Daoy (cell line): ENCODE data around the gene C5orf34. TPM values are rescaled to one million over a fixed set of nuclear protein-coding genes. Genes with fewer than 3 reads are reported as not detected.
"Not testable (repeated sequence)": the region's sequence is repeated elsewhere in the genome, so short reads cannot be mapped to it uniquely, and the experiment has no call there.

Experiments used
- DNase-seq: peaks from one replicate; pipeline ENCODE4 v3.0.0-alpha.2; 2015; ENCODE audit warnings: low read depth
- total RNA-seq: library from RNA; depleted of rRNA; stranded (reverse); fragments of >200 nt; shearing (Covaris generic); gene quantifications from 2 replicates; pipeline ENCODE4 v1.2.3, GENCODE V29; 2014; rRNA removed

Gene C5orf34
- 15.6 and 17.2 TPM in 2 replicates for total RNA-seq

DNA sequence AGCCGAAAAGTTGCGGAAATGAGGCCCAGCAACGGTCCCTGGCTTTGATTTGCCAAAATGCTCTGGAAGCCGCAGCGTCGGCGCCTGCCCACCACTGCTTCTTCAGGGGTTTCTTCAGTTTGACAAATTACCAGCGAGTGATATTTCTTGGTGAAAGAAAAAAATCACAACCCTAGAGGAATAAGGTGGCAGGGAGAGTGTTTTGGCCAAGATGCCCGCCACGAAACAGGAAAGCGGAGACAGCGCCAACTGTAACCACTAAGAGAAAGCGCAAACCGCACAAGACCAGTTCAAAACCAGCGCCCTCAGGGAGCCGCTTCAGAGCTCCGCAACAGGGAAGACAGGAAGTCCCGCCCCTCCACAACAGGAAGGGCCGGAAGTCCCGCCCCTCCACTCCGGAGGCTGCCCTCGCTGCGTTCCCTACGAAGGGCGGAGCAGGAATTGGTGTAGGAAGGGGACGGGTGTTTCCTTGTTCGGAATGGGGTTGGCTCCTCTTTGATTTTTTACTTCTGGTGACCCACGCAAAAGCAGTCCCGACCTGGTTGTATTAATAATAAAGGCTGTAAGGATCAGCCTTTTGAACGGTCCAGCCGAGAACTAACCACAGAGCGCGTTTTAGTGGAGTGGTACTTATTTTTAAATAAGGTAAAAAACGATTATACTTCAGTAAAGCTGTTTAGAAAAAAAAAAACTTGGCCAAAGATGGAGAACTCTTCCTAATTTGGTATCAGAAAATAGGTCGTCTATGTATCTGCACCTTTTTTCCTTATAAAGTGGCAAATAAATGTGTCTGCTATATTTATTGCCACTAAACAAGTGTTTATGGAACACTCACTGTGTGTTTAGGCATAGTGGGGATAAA is at the start of gene C5orf34:
Gene C5orf34, minus strand, starts transcription at position 333 of the 862 bp plus-strand sequence. CDS start 5,809 bp downstream, outside the sequence.
- DNase-seq: peak; percentile 96

GRCh38 chr5:43564289-43564850 is 49.4 kb upstream of the C5orf34 start:
- DNase-seq: no peak

DNA sequence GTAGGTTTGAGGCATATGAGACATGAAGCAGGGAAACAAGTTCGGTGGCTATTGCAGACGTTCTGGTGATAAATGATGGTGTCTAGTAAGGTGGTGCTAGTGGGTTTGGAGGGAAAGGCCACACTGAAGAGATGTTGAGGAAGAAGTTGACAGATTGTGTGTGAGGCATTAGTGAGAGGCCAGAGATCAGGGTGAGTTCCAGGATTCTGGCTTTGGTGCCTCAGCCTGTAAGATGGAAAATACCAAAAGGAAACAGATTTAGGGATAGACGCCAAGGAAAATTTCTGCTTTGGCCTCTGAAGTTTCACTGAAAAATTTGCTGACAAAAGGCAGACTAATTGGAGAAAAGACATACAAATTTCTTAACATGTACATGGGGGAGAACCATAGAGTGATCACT is 48.4 kb upstream of the C5orf34 start:
- no peak for DNase-seq

DNA sequence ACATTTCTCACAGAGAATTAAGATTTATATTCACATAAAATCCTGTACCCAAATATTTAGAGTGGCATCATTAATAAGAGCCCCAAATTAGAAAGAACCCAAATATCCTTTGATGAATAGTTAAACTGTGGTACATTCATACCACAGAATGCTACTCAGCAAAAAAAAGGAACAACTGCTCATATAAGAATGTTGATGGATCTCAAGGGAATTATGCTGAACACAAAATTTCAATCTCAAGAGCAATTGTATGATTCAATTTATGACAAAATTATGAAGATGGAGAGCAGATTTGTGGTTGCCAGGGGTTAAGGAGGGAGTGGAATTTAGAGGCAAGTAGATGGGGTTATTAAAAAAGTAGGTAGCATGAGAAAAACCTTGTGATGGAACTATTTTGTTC is 46.4 kb upstream of the C5orf34 start:
- DNase-seq: no peak

DNA sequence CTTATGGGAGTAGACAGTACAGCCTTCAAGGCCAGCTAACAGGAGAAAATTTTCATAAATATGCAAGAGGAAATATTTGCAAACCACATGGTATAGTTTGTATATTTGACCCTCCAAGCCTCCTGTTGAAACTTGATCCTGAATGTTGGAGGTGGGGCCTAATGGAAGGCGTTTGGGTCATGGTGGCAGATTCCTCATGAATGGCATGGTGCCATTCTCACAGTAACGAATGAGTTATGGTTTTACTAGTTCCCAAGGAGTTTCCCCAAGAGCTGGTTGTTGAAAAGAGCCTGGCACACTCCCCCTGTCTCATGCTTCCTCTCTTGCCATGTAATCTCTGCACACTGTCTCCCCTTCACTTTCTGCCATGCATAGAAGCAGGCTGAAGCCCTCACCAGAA is 45.2 kb upstream of the C5orf34 start:
- peak; percentile 17 for DNase-seq

DNA sequence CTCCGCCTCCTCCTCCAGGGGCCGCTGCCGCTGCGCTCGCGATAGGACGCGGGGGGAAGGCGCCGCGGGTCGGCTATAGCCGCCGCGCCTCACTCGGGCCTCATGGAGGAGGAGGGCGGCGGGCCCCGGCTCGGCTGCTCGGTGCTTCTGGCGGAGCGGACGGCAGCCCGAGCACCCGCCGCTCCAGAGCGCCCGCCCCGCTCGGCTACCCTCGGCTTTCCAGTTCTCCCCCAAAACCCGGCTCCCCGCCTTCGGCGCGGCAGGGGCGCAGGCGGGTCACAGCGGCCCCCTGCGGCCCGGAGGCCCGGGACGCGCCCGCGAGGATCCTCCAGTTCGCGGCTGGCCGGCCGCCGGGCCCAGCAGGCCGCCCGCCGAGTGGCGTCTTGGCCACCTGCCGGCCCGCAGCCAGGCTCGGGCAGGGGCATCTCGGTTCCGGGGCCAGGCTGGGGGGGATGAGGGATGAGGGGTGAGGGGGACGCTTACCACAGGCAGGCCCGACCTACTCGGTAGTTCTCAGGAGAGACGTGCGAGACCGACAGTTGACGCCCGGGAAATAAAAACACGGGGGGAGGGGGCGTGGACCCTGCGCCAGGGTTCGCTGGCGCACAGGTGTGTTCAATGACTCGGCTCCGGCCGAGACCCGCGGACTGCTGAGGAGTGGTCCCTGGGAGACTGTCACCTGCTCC is 42.1 kb upstream of the C5orf34 start, which contains the start of gene PAIP1:
Gene PAIP1, minus strand, starts transcription at position 221 of the 686 bp plus-strand sequence. CDS start 231 bp downstream, outside the sequence.
- peak; percentile 89 for DNase-seq

DNA sequence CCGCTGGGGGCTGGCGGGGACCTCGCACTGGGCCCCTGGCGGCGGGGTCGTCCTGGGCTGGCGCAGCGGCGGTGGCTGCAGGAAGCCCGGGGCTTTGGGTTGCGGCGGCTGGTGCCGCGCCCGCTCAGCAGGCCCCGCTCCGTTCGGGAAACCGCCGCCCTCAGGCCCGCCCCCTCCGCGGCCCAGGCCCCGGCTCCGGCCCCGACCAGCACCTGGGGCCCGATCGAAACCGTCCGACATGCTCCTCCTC is 41.6 kb upstream of the C5orf34 start:
- not testable (repeated sequence) for DNase-seq

DNA sequence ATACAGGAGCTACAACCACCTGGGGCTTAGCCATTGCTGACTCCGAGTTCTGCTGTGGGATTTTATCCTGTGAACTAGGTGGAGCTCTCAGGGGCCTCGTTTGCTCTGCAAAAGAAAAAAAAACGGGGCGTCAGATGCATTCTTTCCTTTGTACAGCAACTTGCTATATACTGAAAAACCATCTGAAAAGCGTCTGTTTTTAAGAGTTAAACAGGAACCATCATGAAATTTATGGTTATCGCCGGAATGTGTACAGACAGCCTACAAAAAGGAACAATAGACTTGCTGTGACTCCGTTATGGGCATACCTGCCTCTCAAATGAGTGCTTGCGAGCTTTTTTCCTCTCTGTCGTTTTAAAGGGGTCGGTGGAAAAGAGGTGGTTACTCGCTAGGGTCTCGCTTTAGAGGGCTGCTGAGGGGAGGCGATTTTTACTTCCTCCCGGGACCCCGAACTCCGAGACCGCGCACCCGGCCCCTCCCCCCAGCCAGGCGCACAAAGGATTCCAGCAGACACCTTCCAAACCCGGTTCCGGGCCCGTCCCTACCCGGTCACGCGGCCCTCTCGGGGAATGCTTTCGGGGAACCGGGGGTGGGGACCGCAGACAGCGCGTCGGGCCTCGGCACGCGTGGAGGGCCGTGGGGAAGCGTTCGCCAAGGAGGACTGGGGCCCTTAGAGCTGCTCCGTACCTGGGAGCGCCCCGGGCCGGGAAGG is 41.1 kb upstream of the C5orf34 start:
- DNase-seq: peak; percentile 56

- no peak for DNase-seq
Measured at GRCh38 chr5:43554497-43554896, 39.5 kb upstream of the C5orf34 start.

DNA sequence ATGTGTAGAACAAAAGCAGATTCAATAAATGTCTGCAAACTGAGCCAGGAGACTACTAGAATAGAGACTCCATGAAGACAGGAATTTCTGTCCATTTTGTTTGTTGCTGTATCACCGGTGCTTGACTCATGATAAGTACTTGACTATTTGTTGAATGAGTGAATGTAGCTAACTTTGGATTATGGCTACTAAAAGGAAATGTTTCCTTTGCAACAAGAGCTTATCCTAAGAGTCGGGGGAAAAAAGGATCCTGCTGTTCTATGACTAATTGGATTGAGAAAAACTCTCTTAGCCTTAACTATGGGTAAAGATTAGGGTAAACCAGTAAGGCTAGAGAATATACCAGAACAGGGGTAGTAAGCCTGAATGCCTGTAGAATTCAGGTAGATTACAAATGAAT is 38.4 kb upstream of the C5orf34 start:
- DNase-seq: no peak

GRCh38 chr5:43551731-43552130 is 36.8 kb upstream of the C5orf34 start:
- no peak for DNase-seq

GRCh38 chr5:43549272-43549671 is 34.3 kb upstream of the C5orf34 start:
- DNase-seq: not testable (repeated sequence)

DNA sequence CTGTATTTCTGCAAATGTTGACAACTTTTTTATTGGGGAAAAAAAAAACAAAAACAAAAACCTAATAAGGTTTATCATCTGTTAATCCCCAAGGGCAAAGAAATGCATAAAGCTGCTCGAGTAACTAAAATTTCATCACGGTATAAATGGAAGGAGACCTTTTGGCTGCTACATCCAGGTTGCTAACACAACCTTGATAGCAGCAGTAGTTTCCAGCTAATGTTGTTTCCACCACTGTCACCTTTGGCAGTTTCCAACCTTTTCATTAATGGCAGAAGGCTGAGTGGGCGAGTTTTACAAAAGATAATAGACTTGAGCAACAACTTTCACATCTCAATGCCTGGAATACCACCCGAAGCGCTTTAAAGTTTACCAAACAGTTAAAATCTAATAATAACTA is 33.4 kb upstream of the C5orf34 start:
- no peak for DNase-seq

GRCh38 chr5:43547532-43547931 is 32.6 kb upstream of the C5orf34 start:
- no peak for DNase-seq

DNA sequence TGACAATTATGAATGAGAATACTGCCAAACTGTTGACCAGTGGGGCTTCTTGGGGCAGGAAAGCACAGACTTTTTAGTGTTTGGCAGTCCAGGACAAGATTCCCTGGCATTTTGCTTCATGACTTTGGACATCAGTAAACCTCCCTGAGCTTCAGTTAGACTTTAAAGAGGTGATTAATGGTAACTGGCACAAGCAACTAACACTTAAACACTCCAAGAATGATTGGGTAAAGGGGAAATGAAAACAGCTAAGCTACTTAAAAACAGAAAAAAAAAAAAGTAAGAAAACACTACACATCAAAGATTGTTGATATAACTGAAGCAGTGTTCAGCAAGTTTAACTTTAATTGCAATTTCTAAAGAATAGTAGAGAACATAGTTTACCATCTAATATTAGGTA is 28.5 kb upstream of the C5orf34 start:
- DNase-seq: no peak

DNA sequence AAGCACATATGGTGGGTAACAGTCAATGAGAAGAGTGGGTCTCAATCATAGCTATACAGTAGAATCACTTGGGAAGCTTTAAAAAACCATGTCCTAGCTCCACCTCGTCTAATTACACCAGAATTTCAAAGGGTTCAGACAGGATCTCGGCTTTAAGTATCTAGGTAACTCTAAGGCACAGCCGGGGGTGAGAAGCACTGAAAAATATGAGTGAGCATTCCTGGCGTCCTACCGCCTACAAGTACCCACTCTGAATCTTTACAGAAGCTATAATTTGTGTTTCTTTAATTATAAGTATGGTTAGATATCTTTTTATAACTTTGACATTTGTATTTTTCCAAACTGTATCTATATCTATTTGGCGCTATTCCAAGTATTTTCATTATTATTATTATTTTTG is 25.8 kb upstream of the C5orf34 start:
- DNase-seq: no peak

GRCh38 chr5:43536972-43537371 is 22.0 kb upstream of the C5orf34 start:
- DNase-seq: no peak

GRCh38 chr5:43533646-43534045 is 18.7 kb upstream of the C5orf34 start:
- no peak for DNase-seq

DNA sequence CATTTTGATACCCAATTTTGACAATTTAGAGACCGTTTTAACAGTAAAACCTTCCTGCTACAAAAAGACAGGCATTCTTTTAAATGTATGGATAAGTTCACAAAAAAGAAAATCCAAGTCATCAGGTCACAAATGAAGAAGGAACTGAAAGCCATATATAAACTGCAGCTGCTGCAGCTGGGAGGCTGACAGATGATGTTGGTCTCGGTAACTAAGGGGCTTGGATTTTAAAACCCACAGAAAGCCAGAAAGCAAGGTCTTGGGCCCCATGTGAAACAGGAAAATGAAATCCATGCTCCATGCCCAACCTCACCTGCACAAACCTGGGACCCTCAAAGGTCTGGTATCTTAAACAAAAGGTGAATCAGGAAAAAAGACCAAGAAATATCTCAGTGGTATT is 15.7 kb upstream of the C5orf34 start:
- DNase-seq: no peak

DNA sequence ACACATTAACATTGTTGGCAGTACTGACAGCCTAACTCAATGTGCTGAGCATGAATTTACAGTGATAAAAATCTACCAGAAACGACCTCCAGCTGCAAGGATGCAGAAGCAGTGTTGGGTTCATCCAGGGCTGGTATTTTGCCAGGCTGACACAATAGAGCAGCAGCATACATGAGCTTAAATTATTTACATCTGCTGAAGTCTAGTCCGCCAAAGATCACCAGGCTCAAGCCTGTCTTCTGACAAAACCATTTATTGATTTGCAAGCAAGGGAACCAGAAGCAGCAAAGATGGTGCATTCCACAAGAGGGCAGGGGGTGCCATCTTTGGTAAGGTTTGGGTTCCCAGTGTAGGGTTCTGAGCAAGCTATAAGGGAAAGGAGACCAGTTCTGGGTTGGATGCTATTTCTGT is 8.7 kb upstream of the C5orf34 start:
- DNase-seq: no peak

DNA sequence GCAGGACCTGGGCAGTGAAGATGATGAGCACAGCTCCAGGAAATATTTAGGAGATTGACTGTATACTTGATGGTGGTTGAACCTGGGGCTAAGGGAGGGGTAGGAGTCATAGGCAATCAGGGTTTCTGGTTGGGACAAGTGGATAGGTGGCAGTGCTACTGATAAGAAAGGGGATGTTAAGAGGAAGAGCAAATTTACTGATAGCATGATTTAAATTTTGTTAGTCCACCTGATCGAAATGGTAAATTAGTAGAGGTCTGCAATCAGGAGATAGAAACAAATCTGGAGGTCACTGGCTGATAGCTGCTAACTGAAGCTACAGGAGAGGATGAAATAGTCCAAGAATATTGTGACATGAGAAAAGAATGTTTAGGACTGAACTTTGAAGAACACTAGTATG is 5.7 kb upstream of the C5orf34 start:
- no peak for DNase-seq

DNA sequence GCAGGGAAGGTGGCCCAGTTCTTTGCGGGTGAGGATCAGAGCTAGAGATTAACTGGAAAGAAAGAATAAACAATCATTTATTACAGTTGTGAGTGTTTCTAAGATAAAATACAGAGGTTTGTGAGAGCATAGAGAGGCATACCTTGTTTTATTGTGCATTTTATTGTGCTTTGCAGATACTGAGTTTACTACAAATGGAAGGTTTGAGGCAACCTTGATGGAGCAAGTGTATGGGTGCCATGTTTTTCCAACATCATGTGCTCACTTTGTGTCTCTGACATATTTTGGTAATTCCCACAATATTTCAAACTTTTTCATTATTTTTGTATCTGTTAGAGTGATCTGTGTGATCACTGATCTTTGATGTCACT is 715 bp upstream of the C5orf34 start:
- DNase-seq: no peak
